Activated CD4-positive, alpha-beta T cell treated with anti-CD3 and anti-CD28 coated beads, Interleukin-2, amount 50 U/mL, for 16 hours (primary cell): ENCODE measurements around the gene EXOSC7.

Source experiments
- DNase-seq: peaks from one replicate; pipeline ENCODE4 v3.0.0-alpha.2; 2020

EXOSC7 gene

DNA sequence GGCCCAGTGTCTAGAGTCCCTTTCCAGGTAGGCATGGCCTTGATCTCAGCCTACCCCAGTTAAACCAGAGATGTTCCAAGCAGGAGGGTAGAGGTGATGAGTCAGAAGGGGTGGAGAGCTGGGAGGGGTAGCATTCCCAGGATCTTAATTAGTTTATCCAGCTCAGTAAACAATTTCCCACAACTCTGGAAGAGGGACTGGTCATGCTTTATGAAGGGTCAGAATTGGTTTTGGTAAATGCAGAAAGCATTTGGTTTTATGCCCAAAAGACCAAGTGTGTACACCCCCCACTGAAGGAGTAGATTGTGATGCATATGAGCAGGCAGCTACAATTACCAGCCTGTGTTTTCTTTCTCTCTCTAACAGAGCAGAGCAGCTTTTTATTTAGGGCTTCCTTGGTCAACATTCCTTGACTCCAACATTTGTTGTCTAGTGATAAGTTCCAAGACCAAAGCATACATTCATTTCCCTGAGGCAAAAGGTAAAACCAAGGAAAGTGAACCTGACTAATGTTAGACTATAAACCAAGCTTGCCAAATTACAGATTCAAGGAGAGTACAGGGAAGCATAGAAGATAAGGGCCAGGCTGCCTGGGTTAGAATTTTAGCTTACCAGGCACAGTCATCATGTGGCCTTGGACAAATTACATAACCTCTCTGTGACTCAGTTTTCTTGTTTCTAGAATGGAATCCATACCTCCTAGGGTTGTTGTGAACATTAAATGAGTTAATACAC, 17.6 kb downstream of the EXOSC7 start:
- DNase-seq, result no peak

GRCh38 chr3:44995142-44995770, 19.2 kb downstream of the EXOSC7 start:
- DNase-seq, result no peak

- no peak for DNase-seq
Measured at GRCh38 chr3:44996556-44996969, 20.5 kb downstream of the EXOSC7 start.

GRCh38 chr3:44999782-45000181, 23.7 kb downstream of the EXOSC7 start:
- DNase-seq, result no peak

GRCh38 chr3:45000823-45001222, 24.8 kb downstream of the EXOSC7 start:
- no peak for DNase-seq

DNA sequence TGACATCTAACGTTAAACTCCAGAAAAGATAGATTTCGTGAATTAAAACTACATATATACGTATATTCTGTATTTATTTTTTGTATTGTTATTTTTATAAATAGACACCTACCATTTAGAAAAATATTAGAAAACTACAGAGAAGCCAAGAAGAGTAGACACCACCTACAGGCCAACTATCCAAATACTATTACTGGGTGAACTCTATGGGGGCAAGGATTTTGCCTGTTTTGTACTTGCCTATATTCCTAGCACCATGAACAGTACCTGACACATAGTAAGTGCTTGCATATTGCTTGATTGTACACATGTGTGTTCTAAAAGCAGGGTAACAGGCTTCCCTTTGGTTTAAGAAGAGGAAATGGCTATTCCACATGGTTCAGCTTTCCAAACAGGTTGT, 25.7 kb downstream of the EXOSC7 start:
- no peak for DNase-seq

DNA sequence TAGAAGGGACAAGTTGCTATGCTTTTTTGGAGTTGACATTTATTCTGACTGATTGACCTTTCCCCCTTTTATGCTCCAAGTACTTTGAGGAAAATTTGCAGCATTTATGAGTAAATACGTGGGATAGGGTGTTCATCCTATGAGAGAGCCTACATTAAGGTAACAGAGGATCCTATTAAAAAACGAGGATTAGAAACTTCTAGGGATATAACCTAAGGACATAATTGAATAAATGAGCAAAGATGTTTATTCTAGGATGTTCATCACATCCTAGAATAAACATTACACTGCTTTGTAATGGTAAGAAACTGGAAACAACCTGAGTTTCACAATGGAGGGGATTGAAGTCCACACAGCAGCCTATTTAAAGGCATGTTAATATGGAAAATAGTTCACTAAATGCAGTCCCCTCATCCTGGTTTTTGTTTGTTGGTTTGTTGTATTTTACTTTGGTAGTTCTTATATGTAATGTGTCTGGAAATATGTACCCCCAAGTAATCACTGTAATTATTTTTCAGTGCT, 26.2 kb downstream of the EXOSC7 start:
- DNase-seq, result no peak

DNA sequence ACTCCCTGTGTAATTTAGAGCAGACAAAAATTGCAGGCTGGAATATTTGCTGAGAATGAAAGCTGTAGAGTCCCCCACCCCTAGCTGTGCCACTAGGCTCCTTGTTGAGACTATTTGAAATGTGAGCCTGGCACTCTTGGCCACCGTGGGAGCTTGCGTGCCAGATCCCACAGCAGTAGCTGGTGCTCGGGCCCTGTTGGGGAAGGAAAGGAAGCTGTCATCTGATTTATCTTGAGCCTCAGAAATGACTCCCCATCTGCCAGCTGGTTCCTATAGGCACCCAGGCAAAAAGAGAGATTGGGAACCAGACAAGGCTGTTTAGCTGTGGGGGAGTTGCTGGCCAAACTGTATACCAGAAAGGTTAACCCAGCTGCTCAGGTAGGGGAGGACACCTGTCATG, 26.7 kb downstream of the EXOSC7 start:
- no peak for DNase-seq

DNA sequence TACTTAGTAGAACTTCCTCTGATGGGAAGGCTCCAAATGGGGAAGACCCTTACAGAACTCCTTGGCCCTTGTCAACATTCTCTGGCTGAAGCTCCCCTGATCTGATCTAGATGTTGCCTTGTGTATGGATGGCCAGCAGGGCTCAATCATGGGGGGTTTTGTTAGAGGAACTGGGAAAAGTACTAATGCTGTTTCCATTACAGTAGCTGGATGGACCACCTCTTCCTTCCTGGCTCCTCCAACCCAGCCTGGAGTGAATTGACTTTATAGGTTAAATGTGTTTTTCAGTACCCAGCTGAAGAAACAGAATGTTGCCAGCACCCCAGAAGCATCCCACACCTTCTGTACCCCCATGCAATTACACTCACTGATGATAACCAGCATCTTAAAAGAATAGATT, 27.4 kb downstream of the EXOSC7 start:
- no peak for DNase-seq

DNA sequence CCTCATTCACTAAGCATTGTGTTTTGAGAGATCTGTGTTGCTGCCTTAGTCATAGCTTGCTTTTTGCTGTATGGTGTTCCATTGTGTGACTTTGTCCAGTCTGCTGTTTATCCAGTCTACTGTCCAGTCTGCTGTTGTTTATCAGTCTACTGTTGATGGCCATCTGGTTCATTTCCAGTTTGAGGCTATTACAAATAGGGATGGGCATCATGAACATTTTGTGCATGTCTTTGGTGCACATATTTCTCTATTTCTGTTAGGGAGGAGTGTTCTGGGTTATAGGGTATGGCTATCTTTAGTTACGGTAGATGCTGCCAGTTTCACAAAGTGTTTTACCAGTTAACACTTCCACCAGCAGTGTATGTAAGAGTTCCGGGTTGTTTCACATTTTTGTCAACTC, 27.8 kb downstream of the EXOSC7 start:
- no peak for DNase-seq

DNA sequence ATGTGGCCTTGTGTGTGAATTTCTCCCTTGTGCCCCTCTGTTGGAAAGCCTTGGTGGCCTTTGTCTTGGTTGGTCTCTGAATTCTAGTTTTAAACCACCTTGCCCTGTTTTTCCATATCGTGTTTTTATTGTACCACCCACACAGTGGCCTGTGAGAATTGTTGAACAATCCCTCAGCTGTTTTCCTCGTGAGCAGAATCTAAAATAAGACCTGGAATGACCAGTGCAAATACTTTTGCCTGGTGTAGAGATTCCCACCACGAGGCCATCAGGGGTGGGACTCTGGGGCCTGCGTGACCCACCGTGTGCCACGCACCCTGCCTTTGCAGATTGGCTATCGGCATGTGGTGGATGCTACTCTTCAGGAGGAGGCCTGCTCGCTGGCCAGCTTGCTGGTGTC, 31.0 kb downstream of the EXOSC7 start:
- DNase-seq, result no peak

DNA sequence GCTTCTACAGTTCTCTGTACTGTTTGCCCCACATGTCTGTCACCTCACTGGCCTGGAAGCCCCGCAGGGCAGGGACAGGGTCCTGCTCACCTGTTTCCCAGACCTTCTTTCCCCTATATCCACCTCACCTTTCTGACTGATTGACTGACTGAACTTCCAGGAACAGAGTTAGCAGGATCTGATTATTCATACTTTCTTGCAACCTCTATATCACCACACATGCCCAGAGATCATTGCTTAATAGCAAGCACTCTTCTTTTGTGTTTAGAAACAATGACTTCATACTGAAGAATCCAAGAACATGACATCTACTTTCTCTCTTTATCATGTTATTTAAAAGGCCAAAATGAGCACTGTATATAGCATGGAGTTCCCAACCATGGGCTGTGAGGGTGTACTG, 32.1 kb downstream of the EXOSC7 start:
- no peak for DNase-seq

DNA sequence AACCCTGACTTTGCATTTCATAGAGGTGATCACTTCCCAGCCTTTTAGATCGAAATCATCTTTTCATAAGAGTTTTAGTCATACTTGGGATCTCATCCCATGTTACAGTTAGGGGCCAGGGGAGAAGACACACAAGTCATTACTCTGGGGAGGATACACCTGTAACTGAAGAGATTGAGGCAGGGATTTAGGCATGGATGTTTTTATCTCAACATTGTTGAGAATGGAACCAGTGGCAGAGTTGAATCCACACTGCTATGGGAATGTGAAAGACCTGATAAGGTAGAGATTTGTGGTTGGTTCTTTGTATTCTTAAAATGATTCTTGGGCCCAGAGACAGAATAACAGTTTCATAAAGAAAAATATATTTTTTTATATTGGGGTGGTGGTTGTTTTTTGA, 33.8 kb downstream of the EXOSC7 start:
- no peak for DNase-seq

DNA sequence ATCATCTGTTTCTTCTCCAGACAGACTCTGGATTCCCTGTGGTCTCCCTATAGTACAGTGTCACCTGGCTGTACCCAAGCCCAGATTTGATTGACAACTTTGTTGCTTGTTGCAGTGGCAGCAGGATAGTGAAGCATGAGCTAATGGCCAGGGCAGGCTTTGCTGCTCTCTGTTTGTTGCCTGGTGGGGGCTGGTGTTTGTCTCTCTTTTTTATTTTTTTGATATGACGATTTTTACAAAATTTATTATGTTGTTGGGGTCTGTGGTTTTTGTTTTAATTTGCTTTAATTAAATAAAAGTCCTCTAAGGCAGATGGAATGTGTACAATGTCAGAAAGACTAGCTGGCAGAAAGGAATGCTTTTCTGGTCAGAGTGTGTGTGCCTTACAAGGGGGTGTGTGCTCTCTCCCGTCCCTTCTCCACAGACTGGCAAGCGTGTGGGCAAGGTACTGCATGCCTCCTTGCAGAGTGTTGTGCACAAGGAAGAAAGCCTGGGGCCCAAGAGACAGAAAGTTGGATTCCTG, 34.8 kb downstream of the EXOSC7 start:
- no peak for DNase-seq

DNA sequence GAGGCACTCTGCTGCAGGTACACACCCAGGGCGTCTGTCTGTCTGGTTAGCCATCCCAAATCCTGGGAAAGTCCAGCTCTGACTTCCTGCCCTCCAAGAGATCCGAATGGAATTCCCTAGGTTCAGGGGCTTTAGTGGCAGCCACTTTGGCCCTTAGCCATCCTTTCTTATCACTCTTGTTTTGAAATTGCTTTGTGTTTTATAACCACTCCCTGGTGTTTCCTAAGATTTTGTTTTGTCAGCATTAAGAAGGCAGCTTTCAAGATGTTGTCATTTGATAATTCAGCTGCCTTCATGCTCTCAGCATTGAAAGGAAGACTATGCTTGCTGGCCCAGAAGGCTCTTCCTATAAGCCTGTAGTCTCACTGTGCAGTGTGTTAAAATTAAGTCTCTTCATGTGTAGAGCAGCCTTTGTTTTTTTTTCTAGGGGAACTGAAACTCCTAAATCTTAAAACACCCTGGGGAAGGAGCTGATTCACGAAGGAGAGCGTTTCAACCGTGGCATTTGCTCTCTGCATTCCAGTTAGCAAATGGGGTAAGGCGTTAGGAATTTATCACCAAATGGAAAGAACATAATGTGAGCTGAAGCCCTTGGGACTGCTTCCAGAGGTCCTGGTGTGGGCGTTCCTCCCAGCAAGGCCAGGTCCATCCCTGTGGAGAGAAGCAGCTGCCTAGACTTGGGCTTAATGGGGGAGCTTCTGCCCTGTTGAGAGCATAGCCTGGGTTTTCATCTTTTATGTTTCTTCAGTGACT, 35.9 kb downstream of the EXOSC7 start:
- DNase-seq, result no peak

DNA sequence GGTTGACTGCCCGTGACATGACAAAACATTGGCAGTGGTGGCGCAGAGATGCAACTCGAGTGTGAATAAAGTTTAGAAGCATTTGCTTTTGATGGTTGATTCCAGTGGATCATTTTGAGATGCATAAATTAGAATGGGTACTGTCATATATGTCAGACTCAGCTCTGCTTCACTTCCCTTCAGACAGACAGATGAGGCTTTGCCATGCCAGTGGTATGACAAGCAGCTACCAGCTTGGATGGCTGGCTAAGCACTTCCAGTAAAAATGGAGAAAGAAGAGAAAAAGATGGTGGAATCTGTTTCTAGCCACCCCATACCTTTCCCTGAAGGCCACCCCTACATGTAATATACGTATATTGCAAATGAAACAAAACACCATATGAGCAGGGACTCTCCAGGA, 36.5 kb downstream of the EXOSC7 start:
- DNase-seq, result no peak

DNA sequence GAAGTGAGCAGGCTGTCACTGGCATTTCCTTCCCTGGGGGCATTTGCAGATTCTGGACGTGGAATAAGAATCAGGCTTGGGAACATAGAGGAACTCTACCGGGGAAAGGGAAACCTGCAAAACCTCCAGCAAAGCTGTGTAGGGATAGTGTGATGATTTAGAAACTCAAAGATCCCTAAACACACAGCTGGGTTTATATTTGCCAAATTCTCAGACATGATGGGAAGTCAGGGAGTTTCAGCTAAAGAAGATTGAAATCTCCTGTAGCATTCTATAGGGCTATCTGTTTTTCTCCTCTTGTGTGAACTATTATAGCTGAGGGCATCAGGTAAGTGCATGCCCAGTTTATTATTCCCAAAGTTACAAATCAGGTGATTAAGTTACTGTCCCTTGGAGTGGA, 40.9 kb downstream of the EXOSC7 start:
- DNase-seq, result no peak

GRCh38 chr3:45017821-45018220, 41.8 kb downstream of the EXOSC7 start:
- DNase-seq, result no peak

DNA sequence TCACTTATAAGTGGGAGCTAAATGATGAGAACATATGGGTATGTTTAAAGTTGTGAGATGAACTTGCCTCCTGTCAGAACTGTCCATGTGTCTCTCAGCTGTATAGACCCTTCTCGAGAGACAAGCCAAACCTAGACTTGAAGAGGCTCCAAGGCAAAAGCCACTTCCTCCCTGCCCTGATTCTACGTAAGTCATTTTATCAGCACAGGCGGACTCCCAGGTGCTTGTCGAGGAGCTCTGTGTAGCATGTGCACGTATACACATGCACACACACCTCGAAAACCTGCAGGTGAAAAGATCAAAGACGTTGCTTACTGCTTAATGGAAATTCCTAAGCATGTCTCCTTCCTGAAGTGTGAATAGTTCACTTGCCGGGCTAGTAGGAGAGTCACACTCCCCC, 44.5 kb downstream of the EXOSC7 start:
- peak; percentile 7 for DNase-seq

- DNase-seq, result no peak
Measured at GRCh38 chr3:45021524-45022297, 45.7 kb downstream of the EXOSC7 start.

- no peak for DNase-seq
Measured at GRCh38 chr3:45023675-45024074, 47.6 kb downstream of the EXOSC7 start.

DNA sequence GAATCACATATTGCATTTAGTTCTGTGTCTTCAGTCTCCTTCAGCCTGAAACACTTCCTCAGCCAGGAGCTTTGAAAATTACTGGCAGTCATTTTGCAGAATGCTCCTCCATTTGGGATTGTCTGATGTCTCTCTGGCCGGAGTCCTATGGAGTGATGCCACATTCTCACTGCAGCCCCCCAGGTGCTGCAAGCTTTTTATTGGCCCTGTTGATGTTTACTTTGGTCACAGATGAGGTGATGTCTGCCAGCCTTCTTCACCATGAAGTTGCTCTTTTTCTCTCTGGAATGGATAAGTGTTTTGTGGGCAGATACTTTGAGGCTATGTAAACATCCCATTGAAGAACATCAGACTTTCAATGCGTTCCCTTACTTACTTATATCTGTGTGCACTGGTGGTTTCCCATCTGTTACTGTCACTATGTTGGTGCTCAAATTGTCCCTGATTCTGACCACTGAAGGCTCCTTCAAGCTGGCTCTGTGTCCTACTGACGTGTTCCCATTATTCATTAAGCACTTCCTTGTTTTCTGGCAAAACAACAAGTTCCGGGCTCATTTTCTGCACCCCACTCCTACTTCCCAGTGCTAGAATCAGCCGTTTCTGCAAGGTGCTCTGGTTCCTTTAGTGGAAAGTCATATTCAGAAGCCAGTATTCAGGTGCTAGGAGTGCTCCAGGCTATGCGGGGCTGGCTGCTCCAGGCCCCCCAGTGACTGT, 48.7 kb downstream of the EXOSC7 start:
- DNase-seq, result no peak
